ENCODE data around the gene EOMES. TPM values are rescaled to one million over a fixed set of nuclear protein-coding genes. Genes with fewer than 3 reads are reported as not detected.

The EOMES gene
- total RNA-seq, 2 experiments from 2014 or later: 7.3 to 12.5 TPM

DNA sequence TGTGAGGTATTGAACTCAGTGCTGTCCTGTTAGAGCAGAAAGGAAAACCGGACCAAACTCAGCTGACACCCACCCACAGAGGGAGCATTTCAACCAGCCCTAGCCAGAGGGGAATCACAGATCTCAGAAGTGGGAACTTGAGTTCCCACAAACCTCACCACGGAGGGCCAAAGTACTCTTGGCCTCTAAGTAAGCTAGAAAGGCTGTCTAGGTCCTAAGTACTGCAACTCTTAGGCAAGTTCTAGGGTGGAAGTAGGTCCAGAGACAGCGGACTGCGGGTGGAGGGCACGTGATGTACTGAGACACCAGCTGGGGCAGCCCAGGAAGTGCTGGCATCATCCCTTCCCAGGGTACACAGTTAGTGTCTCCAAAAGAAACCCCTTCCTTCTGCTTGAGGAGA lies 34.1 kb downstream of the EOMES start:
- Mint-ChIP-seq H3K9me3 (ENCODE audit: low read depth) (peaks cover 5% of the 10 kb centered on the region), H3K4me3 (no peak overlapping the region), H3K27me3 (peaks cover 10% of the 10 kb centered on the region), H3K4me1 (no peaks in the 10 kb centered on the region), H3K27ac (no peak overlapping the region), H3K36me3 (peaks cover 1% of the 10 kb centered on the region)
- DNase-seq: no peak
- CTCF ChIA-PET: no interaction called here
- no peak for ATAC-seq

- DNase-seq: no peak
- peaks cover 5% of the 10 kb centered on the region for H3K9me3 Mint-ChIP-seq (ENCODE audit: low read depth)
- H3K27ac Mint-ChIP-seq: no peak overlapping the region
- CTCF ChIA-PET: no interaction called here
- H3K27me3 Mint-ChIP-seq: peaks cover 4% of the 10 kb centered on the region
- ATAC-seq: no peak
- H3K36me3 Mint-ChIP-seq: peaks cover 1% of the 10 kb centered on the region
- no peaks in the 10 kb centered on the region for H3K4me1 Mint-ChIP-seq
- no peak overlapping the region for H3K4me3 Mint-ChIP-seq
Measured at GRCh38 chr3:27686642-27687041, 35.5 kb downstream of the EOMES start.

GRCh38 chr3:27685474-27685873 lies 36.6 kb downstream of the EOMES start:
- Mint-ChIP-seq H3K36me3 (no peaks in the 10 kb centered on the region), H3K27ac (no peak overlapping the region), H3K9me3 (ENCODE audit: low read depth) (no peaks in the 10 kb centered on the region), H3K4me3 (no peak overlapping the region), H3K4me1 (peaks cover 10% of the 10 kb centered on the region), H3K27me3 (peaks cover 2% of the 10 kb centered on the region)
- CTCF ChIA-PET: interaction anchor here (0.7 kb wide), 1 partner anchor 95 kb away, joined by 3 read pairs; no protein-coding TSS in a partner anchor
- ATAC-seq: no peak
- no peak for DNase-seq

DNA sequence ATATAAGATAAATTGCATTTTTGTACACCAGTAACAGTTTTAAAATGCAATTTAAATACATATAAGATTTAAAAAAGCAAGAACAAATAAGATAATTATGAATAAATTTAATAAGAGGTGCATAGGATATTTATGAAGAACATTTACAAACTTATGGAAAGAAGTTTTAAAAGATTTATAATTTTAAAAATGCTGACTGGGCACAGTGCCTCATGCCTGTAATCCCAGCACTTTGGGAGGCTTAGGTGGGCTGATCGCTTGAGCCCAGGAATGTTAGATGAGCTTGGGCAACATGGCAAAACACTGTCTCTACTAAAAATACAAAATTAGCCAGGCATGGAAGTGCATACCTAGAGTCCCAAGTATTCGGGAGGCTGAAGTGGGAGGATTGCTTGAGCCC lies 37.8 kb downstream of the EOMES start:
- Mint-ChIP-seq H3K27me3 (peaks cover 2% of the 10 kb centered on the region), H3K4me3 (no peak overlapping the region), H3K4me1 (peaks cover 10% of the 10 kb centered on the region), H3K9me3 (ENCODE audit: low read depth) (no peaks in the 10 kb centered on the region), H3K36me3 (no peaks in the 10 kb centered on the region), H3K27ac (no peak overlapping the region)
- CTCF ChIA-PET: no interaction called here
- no peak for DNase-seq
- no peak for ATAC-seq

DNA sequence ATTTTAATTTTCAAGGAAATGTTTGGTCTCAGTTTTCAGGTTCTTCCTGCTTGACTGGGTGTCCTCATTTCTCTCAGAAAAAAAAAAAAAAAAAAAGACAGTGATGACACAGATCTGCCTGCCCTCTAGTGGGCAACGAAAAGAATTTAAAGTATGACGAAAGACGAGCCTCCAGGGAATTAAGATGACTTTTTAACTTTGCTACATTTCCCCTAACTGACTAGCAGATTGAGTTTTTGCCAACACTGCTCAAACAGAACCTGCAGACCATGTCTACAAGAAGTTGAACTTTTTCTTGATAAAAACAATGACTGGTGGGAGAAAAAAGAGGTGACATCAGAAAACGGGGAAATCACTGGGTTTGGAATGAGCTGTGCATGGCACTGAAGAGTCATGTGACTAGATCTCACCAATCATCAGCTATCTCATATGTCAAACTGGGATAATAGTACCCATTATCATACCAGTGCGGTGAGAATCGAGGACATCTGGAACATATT lies 40.8 kb downstream of the EOMES start:
- CTCF ChIA-PET: interaction anchor here (0.6 to 2.9 kb wide), 45 partner anchors 9 to 1960 kb away, joined by 3 to 16 read pairs (median 4); partner anchors contain the start of genes EOMES and SLC4A7
- Mint-ChIP-seq H3K36me3 (no peaks in the 10 kb centered on the region), H3K4me1 (peaks cover 10% of the 10 kb centered on the region)

GRCh38 chr3:27680517-27681246 lies 41.4 kb downstream of the EOMES start:
- Mint-ChIP-seq H3K36me3 (no peaks in the 10 kb centered on the region), H3K27ac (peak overlapping the region; percentile 70), H3K9me3 (ENCODE audit: low read depth) (no peaks in the 10 kb centered on the region), H3K27me3 (peaks cover 2% of the 10 kb centered on the region), H3K4me3 (no peak overlapping the region), H3K4me1 (peaks cover 10% of the 10 kb centered on the region)
- CTCF ChIA-PET: interaction anchor here (0.6 to 2.9 kb wide), 42 partner anchors 8 to 1960 kb away, joined by 3 to 16 read pairs (median 4); partner anchors contain the start of genes EOMES and SLC4A7
- ATAC-seq (peak; percentile 18), DNase-seq (no peak)

More for the DNA sequence above, 40.8 kb downstream of the EOMES start:
- DNase-seq (no peak), ATAC-seq (peak; percentile 83)
- peak overlapping the region; percentile 70 for H3K27ac Mint-ChIP-seq
- H3K27me3 Mint-ChIP-seq: peaks cover 2% of the 10 kb centered on the region
- no peaks in the 10 kb centered on the region for H3K9me3 Mint-ChIP-seq (ENCODE audit: low read depth)
- peak overlapping the region; percentile 41 for H3K4me3 Mint-ChIP-seq

DNA sequence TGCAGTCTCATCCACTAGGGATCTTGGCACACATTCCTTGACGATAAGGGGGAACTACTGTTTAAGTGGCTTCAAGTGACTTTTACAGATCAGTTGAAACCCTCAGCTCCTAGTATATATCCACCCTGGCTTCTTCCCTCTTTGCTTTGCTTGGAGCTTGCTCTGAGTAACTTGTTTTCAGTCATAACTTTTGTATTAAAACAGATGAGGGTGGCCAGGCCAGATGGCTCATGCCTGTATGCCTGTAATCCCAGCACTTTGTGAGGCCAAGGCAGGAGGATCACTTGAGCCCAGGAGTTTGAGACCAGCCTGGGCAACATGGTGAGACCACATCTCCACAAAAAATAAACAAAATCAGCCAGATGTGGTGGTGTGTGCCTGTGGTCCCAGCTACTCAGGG lies 42.4 kb downstream of the EOMES start:
- no peak for DNase-seq
- H3K36me3 Mint-ChIP-seq: no peaks in the 10 kb centered on the region
- H3K4me3 Mint-ChIP-seq: no peak overlapping the region
- no peaks in the 10 kb centered on the region for H3K9me3 Mint-ChIP-seq (ENCODE audit: low read depth)
- no peak overlapping the region for H3K27ac Mint-ChIP-seq
- peaks cover 10% of the 10 kb centered on the region for H3K4me1 Mint-ChIP-seq
- ATAC-seq: no peak
- CTCF ChIA-PET: interaction anchor here (0.6 to 2.8 kb wide), 9 partner anchors 9 to 571 kb away, joined by 3 to 16 read pairs (median 5); partner anchors contain the start of gene SLC4A7
- no peaks in the 10 kb centered on the region for H3K27me3 Mint-ChIP-seq

GRCh38 chr3:27678234-27678633 lies 43.9 kb downstream of the EOMES start:
- no peaks in the 10 kb centered on the region for H3K36me3 Mint-ChIP-seq
- ATAC-seq (no peak), DNase-seq (no peak)
- no peak overlapping the region for H3K4me3 Mint-ChIP-seq
- no peak overlapping the region for H3K27ac Mint-ChIP-seq
- CTCF ChIA-PET: interaction anchor here (1.0 kb wide), 1 partner anchor 367 kb away, joined by 4 read pairs; no protein-coding TSS in a partner anchor
- H3K27me3 Mint-ChIP-seq: no peaks in the 10 kb centered on the region
- no peaks in the 10 kb centered on the region for H3K9me3 Mint-ChIP-seq (ENCODE audit: low read depth)
- H3K4me1 Mint-ChIP-seq: peaks cover 10% of the 10 kb centered on the region

- H3K4me1 Mint-ChIP-seq: peaks cover 10% of the 10 kb centered on the region
- CTCF ChIA-PET: interaction anchor here (1.0 kb wide), 1 partner anchor 366 kb away, joined by 4 read pairs; no protein-coding TSS in a partner anchor
- no peak overlapping the region for H3K27ac Mint-ChIP-seq
- H3K4me3 Mint-ChIP-seq: no peak overlapping the region
- no peaks in the 10 kb centered on the region for H3K27me3 Mint-ChIP-seq
- no peaks in the 10 kb centered on the region for H3K36me3 Mint-ChIP-seq
- ATAC-seq (no peak), DNase-seq (no peak)
- H3K9me3 Mint-ChIP-seq (ENCODE audit: low read depth): no peaks in the 10 kb centered on the region
Measured at GRCh38 chr3:27677565-27677964, 44.6 kb downstream of the EOMES start.

- H3K27ac Mint-ChIP-seq: no peak overlapping the region
- H3K4me1 Mint-ChIP-seq: no peaks in the 10 kb centered on the region
Measured at GRCh38 chr3:27675287-27675686, 46.8 kb downstream of the EOMES start.

GRCh38 chr3:27673701-27674100 lies 48.4 kb downstream of the EOMES start:
- CTCF ChIA-PET: no interaction called here
- no peak for ATAC-seq

More at GRCh38 chr3:27675287-27675686, 46.8 kb downstream of the EOMES start:
- CTCF ChIA-PET: no interaction called here
- DNase-seq (no peak), ATAC-seq (no peak)
- no peaks in the 10 kb centered on the region for H3K9me3 Mint-ChIP-seq (ENCODE audit: low read depth)
- H3K36me3 Mint-ChIP-seq: no peaks in the 10 kb centered on the region
- no peaks in the 10 kb centered on the region for H3K27me3 Mint-ChIP-seq
- H3K4me3 Mint-ChIP-seq: no peak overlapping the region

GRCh38 chr3:27671101-27671500 lies 51.0 kb downstream of the EOMES start:
- Mint-ChIP-seq H3K36me3 (no peaks in the 10 kb centered on the region), H3K27me3 (no peaks in the 10 kb centered on the region), H3K9me3 (ENCODE audit: low read depth) (no peaks in the 10 kb centered on the region), H3K27ac (no peak overlapping the region), H3K4me1 (peaks cover 16% of the 10 kb centered on the region), H3K4me3 (no peak overlapping the region)
- CTCF ChIA-PET: interaction anchor here (1.3 kb wide), 1 partner anchor 9 kb away, joined by 5 read pairs; no protein-coding TSS in a partner anchor
- ATAC-seq: no peak
- no peak for DNase-seq

More at GRCh38 chr3:27673701-27674100, 48.4 kb downstream of the EOMES start:
- no peak for DNase-seq
- Mint-ChIP-seq H3K4me3 (no peak overlapping the region), H3K27ac (no peak overlapping the region), H3K4me1 (peaks cover 8% of the 10 kb centered on the region), H3K36me3 (no peaks in the 10 kb centered on the region), H3K9me3 (ENCODE audit: low read depth) (no peaks in the 10 kb centered on the region), H3K27me3 (no peaks in the 10 kb centered on the region)

GRCh38 chr3:27670619-27671018 lies 51.5 kb downstream of the EOMES start:
- CTCF ChIA-PET: interaction anchor here (0.6 to 1.3 kb wide), 3 partner anchors 10 to 315 kb away, joined by 3 to 5 read pairs (median 3); no protein-coding TSS in a partner anchor
- peaks cover 19% of the 10 kb centered on the region for H3K4me1 Mint-ChIP-seq
- no peak overlapping the region for H3K4me3 Mint-ChIP-seq
- H3K9me3 Mint-ChIP-seq (ENCODE audit: low read depth): no peaks in the 10 kb centered on the region
- H3K27ac Mint-ChIP-seq: no peak overlapping the region
- H3K36me3 Mint-ChIP-seq: no peaks in the 10 kb centered on the region
- no peak for DNase-seq
- H3K27me3 Mint-ChIP-seq: no peaks in the 10 kb centered on the region
- no peak for ATAC-seq

DNA sequence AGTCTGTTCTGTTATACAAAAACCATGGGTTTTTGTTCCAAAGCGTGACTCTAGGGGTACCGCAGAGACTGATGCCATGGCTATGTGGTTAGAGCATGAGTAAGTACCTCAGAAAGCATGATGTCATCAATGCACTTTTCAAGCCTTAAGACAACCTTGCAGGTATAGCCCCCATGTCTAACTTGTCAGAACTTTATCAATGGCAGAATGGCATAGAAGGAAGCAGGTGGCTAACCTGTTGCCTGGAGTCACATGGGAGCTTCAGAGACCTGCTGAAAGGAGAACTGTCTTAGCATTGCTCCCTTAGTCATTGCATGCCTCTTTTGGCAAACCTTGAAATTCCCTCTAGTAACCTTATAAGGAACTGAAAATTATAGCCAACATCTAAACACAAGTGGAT lies 52.5 kb downstream of the EOMES start:
- Mint-ChIP-seq H3K9me3 (ENCODE audit: low read depth) (no peaks in the 10 kb centered on the region), H3K4me1 (peaks cover 23% of the 10 kb centered on the region), H3K27me3 (no peaks in the 10 kb centered on the region), H3K27ac (no peak overlapping the region), H3K4me3 (no peak overlapping the region), H3K36me3 (no peaks in the 10 kb centered on the region)
- CTCF ChIA-PET: interaction anchor here (1.6 kb wide), 1 partner anchor 11 kb away, joined by 8 read pairs; no protein-coding TSS in a partner anchor
- ATAC-seq (peak; percentile 66), DNase-seq (peak; percentile 50)
